ENCODE data around the gene GALNT15. TPM values are rescaled to one million over a fixed set of nuclear protein-coding genes. Genes with fewer than 3 reads are reported as not detected.
A peak's percentile ranks its signal among the peaks of the same experiment; 100 is the strongest.

The GALNT15 gene
- total RNA-seq, 2 donors from 2014 or later, result 0.13 TPM; not detected in 1

GRCh38 chr3:16178628-16178988, 4.1 kb downstream of the GALNT15 start:
- no peak for DNase-seq
- H3K9me3 ChIP-seq (ENCODE audit: control insufficient read depth, low read length), result no peaks in the 10 kb centered on the region
- 64 to 67% methylated on average over 9 of the region's 9 CpGs for WGBS, 2 experiments (ENCODE audit: insufficient coverage in 1 of 2, insufficient read length in 1 of 2)
- Mint-ChIP-seq H3K4me3 (no peak overlapping the region), H3K27ac (no peak overlapping the region), H3K4me1 (peaks cover 9% of the 10 kb centered on the region), H3K9me3 (no peaks in the 10 kb centered on the region), H3K27me3 (ENCODE audit: insufficient read depth) (peaks cover 34% of the 10 kb centered on the region), H3K36me3 (ENCODE audit: low read depth) (no peaks in the 10 kb centered on the region)
- H3K9ac ChIP-seq (ENCODE audit: extremely low read depth, low read length, poor library complexity, severe bottlenecking), result no peak overlapping the region
- H3K4me1 ChIP-seq (ENCODE audit: control insufficient read depth, insufficient read depth, low read length), result peaks cover 3% of the 10 kb centered on the region
- no peak overlapping the region for H3K4me3 ChIP-seq (ENCODE audit: low read length)
- H3K36me3 ChIP-seq (ENCODE audit: control insufficient read depth, insufficient read depth, low read length), result no peaks in the 10 kb centered on the region
- TF ChIP-seq, protein P1, sequence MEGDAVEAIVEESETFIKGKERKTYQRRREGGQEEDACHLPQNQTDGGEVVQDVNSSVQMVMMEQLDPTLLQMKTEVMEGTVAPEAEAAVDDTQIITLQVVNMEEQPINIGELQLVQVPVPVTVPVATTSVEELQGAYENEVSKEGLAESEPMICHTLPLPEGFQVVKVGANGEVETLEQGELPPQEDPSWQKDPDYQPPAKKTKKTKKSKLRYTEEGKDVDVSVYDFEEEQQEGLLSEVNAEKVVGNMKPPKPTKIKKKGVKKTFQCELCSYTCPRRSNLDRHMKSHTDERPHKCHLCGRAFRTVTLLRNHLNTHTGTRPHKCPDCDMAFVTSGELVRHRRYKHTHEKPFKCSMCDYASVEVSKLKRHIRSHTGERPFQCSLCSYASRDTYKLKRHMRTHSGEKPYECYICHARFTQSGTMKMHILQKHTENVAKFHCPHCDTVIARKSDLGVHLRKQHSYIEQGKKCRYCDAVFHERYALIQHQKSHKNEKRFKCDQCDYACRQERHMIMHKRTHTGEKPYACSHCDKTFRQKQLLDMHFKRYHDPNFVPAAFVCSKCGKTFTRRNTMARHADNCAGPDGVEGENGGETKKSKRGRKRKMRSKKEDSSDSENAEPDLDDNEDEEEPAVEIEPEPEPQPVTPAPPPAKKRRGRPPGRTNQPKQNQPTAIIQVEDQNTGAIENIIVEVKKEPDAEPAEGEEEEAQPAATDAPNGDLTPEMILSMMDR (conservative IDR thresholded peaks at IDR 0.05), result peak; percentile 2
- H3K27me3 ChIP-seq (ENCODE audit: control insufficient read depth, insufficient read depth, low read length, poor library complexity, severe bottlenecking), result peaks cover 13% of the 10 kb centered on the region
- no peak overlapping the region for H3K27ac ChIP-seq (ENCODE audit: low read depth, low read length)

DNA sequence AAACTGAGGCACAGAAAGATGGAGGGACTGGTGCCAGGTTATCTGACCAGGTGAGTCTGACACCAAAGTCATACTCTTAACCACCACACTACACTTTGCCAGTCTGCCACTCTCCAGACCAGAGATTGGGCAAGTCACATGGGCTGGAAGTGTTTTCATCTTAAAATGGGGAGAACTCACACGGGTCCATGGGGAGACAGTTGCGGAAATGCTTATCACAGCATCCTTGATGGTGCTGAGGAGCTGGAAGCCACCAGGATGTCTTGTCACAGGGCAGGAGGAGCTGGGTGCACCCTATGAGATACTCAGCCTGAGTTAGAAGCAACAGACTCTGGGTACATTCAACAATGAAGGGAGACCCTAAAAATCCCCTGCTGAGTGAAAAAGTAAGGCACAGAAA, 4.8 kb downstream of the GALNT15 start:
- Mint-ChIP-seq H3K27me3 (ENCODE audit: insufficient read depth) (peaks cover 29% of the 10 kb centered on the region), H3K4me1 (peaks cover 9% of the 10 kb centered on the region), H3K36me3 (ENCODE audit: low read depth) (no peaks in the 10 kb centered on the region), H3K27ac (no peak overlapping the region), H3K4me3 (no peak overlapping the region), H3K9me3 (no peaks in the 10 kb centered on the region)
- TF ChIP-seq, protein P1 (conservative IDR thresholded peaks at IDR 0.05), result no peak
- Histone ChIP-seq H3K27me3 (ENCODE audit: control insufficient read depth, insufficient read depth, low read length, poor library complexity, severe bottlenecking) (peaks cover 6% of the 10 kb centered on the region), H3K4me1 (ENCODE audit: control insufficient read depth, insufficient read depth, low read length) (peaks cover 4% of the 10 kb centered on the region), H3K27ac (ENCODE audit: low read depth, low read length) (no peak overlapping the region), H3K9ac (ENCODE audit: extremely low read depth, low read length, poor library complexity, severe bottlenecking) (no peak overlapping the region), H3K36me3 (ENCODE audit: control insufficient read depth, insufficient read depth, low read length) (no peaks in the 10 kb centered on the region), H3K4me3 (ENCODE audit: low read length) (no peak overlapping the region), H3K9me3 (ENCODE audit: control insufficient read depth, low read length) (no peaks in the 10 kb centered on the region)
- no peak for DNase-seq
- WGBS, 2 experiments (ENCODE audit: insufficient coverage in 1 of 2, insufficient read length in 1 of 2), result 83 to 94% methylated on average over 2 of the region's 2 CpGs

DNA sequence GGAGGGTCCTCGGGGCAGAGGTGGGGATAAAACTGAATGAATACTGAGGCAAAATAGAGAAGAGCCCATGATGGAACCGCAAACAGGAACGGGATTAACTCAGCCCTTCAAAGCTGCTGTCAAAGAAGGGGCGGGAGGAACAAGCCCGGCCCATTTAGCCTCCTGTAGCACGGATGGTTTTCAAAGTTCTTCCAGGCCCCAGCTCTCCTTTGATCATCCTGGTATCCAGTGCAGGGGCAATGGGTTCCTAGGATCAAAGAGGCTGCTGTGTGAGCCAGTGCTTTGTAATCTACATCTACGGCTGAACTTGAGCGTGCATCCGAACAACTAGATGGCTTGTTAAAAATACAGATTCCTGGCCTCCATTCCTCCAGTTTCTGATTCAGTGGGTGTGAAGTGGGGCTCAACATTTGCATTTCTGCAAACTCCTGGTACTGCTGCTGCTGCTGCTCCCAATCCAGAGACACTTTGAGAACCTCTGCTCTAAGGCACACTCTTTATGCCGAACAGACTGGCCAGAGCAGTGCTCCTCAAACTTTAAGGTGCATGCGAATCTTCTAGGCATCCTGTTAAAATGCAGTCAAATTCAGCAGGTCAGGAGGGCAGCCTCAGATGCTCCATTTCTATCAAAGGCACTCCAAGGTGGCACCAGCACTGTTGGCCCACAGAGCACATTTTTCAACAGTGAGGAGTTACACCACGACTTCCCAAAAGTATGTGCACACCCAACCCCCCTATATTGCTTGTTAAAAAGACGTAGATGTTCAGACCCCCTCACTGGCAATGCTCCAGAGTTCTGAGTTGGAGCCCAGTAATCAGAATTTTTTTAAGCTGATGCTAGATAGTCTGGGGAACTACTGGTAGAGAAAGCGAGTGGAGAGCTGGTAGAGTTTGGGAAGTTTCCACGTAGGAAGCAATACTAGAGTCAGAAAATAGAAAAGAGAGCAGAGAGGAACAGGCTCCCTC, 5.6 kb downstream of the GALNT15 start:
- H3K36me3 ChIP-seq (ENCODE audit: control insufficient read depth, insufficient read depth, low read length), result no peaks in the 10 kb centered on the region
- TF ChIP-seq, protein P1 (conservative IDR thresholded peaks at IDR 0.05), result no peak
- Mint-ChIP-seq H3K36me3 (ENCODE audit: low read depth) (no peaks in the 10 kb centered on the region), H3K27ac (no peak overlapping the region), H3K4me1 (peaks cover 9% of the 10 kb centered on the region), H3K9me3 (no peaks in the 10 kb centered on the region), H3K27me3 (ENCODE audit: insufficient read depth) (peaks cover 22% of the 10 kb centered on the region), H3K4me3 (no peak overlapping the region)
- no peak overlapping the region for H3K4me3 ChIP-seq (ENCODE audit: low read length)
- no peak for DNase-seq
- H3K27me3 ChIP-seq (ENCODE audit: control insufficient read depth, insufficient read depth, low read length, poor library complexity, severe bottlenecking), result peaks cover 14% of the 10 kb centered on the region
- peaks cover 4% of the 10 kb centered on the region for H3K4me1 ChIP-seq (ENCODE audit: control insufficient read depth, insufficient read depth, low read length)
- no peak overlapping the region for H3K27ac ChIP-seq (ENCODE audit: low read depth, low read length)
- 62 to 78% methylated on average over 3 to 15 of the region's 15 CpGs for WGBS, 2 experiments (ENCODE audit: insufficient coverage in 1 of 2, insufficient read length in 1 of 2)
- H3K9me3 ChIP-seq (ENCODE audit: control insufficient read depth, low read length), result no peaks in the 10 kb centered on the region
- no peak overlapping the region for H3K9ac ChIP-seq (ENCODE audit: extremely low read depth, low read length, poor library complexity, severe bottlenecking)

Data from endodermal cell (in vitro differentiated cells).